ENCODE measurements around the gene ZSCAN2. TPM values are rescaled to one million over a fixed set of nuclear protein-coding genes. Genes with fewer than 3 reads are reported as not detected.

Gene ZSCAN2
- total and polyA plus RNA-seq, 10 of the 15 experiments (the other 5 are each of a cell fraction or from before 2014, with no cell fraction given) = 2.7 to 13.2 (median 8.6) TPM

DNA sequence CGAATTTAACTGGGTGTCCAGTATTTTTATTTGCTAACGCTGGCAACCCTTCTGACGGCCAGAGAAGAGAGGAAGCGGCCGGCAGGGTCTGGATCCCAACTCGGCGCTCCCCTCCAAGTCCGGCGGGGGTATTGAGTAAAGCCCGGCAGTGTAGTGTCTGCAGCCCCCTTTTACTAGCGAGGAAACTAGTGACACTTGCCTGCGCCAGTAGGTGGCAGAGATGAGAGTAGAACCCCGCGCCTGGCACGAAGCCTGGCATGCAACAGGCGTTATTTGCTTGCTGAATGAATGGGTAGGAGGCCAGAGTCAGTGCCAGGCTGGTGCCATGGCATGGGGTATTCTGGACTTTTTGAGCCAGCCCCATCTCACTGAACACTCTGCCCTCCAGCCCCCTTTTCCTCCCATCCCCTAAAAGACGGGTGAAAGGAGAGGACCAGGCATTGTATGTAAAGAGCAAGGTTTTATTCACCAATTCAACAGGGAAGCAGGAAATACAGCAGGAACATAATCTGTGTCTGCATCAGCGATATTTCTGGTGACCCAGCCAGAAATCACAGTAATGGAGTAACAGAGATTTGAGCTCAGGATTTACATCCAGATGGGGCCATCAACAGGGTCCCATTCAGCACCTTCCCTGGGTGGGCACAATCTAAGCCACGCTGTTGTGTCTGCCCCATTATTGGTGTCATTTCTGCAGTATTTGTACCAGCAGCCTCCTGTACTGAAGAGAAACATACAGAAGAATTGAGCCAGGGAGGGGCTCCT is 54.1 kb downstream of the ZSCAN2 start (continued):
- TF ChIP-seq, protein P1, sequence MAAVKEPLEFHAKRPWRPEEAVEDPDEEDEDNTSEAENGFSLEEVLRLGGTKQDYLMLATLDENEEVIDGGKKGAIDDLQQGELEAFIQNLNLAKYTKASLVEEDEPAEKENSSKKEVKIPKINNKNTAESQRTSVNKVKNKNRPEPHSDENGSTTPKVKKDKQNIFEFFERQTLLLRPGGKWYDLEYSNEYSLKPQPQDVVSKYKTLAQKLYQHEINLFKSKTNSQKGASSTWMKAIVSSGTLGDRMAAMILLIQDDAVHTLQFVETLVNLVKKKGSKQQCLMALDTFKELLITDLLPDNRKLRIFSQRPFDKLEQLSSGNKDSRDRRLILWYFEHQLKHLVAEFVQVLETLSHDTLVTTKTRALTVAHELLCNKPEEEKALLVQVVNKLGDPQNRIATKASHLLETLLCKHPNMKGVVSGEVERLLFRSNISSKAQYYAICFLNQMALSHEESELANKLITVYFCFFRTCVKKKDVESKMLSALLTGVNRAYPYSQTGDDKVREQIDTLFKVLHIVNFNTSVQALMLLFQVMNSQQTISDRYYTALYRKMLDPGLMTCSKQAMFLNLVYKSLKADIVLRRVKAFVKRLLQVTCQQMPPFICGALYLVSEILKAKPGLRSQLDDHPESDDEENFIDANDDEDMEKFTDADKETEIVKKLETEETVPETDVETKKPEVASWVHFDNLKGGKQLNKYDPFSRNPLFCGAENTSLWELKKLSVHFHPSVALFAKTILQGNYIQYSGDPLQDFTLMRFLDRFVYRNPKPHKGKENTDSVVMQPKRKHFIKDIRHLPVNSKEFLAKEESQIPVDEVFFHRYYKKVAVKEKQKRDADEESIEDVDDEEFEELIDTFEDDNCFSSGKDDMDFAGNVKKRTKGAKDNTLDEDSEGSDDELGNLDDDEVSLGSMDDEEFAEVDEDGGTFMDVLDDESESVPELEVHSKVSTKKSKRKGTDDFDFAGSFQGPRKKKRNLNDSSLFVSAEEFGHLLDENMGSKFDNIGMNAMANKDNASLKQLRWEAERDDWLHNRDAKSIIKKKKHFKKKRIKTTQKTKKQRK (IDR thresholded peaks at IDR 0.05; ENCODE audit: low read depth, low read length) = no peak
- TF ChIP-seq ASH2L (IDR thresholded peaks at IDR 0.05; ENCODE audit: borderline replicate concordance, low read depth) = no peak

DNA sequence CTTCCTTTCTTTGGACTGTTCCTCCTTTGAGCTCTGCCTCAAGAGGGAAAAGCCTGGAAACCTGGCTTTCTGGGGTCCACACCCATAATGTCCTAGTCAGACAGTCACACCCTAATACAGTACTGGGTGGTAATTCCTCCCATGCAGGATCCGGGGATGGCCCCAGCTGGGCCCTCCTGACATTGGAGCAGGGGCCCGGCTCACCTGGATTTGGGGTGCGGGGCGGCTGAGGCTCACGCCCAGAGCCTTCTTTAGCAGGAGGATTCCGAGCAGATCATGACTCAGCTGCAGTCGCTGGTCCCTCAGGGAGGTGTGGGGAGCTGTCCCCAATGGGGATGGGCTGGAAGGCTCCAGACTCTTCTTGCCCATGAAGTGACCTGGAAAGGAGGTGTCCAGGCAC is 56.2 kb downstream of the ZSCAN2 start:
- SMC1A ChIA-PET (ENCODE audit: uncharacterized antibody, unreplicated experiment) = interaction anchor here (0.6 to 1.8 kb wide), 7 partner anchors 13 to 117 kb away, joined by 3 to 6 read pairs (median 3); no protein-coding TSS in a partner anchor
- intact Hi-C loops (cut with micrococcal nuclease; ENCODE audit: unreplicated experiment) (no loop called here), in situ Hi-C loops (cut with MboI) (no loop called here)
- 85% methylated on average over 7 of the region's 7 CpGs for WGBS (ENCODE audit: insufficient coverage, insufficient replicate concordance, low lambda C conversion rate, missing lambda C conversion rate)
- RAD21 ChIA-PET (ENCODE audit: unreplicated experiment) = interaction anchor here (1.2 to 1.9 kb wide), 2 partner anchors 93 to 164 kb away, joined by 5 to 6 read pairs; no protein-coding TSS in a partner anchor
- TF ChIP-seq, protein P2, sequence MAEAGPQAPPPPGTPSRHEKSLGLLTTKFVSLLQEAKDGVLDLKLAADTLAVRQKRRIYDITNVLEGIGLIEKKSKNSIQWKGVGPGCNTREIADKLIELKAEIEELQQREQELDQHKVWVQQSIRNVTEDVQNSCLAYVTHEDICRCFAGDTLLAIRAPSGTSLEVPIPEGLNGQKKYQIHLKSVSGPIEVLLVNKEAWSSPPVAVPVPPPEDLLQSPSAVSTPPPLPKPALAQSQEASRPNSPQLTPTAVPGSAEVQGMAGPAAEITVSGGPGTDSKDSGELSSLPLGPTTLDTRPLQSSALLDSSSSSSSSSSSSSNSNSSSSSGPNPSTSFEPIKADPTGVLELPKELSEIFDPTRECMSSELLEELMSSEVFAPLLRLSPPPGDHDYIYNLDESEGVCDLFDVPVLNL (IDR thresholded peaks at IDR 0.05; ENCODE audit: low read depth, low read length) = no peak
- no peak for TF ChIP-seq SRF (IDR thresholded peaks at IDR 0.05; ENCODE audit: low read depth in 2 of 2, low read length in 2 of 2)
- no peak for TF ChIP-seq ZNF622 (IDR thresholded peaks at IDR 0.05)
- TF ChIP-seq RB1 (IDR thresholded peaks at IDR 0.05; ENCODE audit: borderline replicate concordance) = no peak
- no peak for TF ChIP-seq SPI1 (IDR thresholded peaks at IDR 0.05; ENCODE audit: borderline replicate concordance, insufficient read depth, low read depth, low read length)
- TF ChIP-seq, protein P3, sequence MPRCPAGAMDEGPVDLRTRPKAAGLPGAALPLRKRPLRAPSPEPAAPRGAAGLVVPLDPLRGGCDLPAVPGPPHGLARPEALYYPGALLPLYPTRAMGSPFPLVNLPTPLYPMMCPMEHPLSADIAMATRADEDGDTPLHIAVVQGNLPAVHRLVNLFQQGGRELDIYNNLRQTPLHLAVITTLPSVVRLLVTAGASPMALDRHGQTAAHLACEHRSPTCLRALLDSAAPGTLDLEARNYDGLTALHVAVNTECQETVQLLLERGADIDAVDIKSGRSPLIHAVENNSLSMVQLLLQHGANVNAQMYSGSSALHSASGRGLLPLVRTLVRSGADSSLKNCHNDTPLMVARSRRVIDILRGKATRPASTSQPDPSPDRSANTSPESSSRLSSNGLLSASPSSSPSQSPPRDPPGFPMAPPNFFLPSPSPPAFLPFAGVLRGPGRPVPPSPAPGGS (IDR thresholded peaks at IDR 0.05; ENCODE audit: borderline replicate concordance, insufficient read depth, low read depth, low read length, poor library complexity, severe bottlenecking) = no peak
- no peak for TF ChIP-seq IKZF2 (IDR thresholded peaks at IDR 0.05)
- TF ChIP-seq ZNF207 (IDR thresholded peaks at IDR 0.05; ENCODE audit: borderline replicate concordance) = no peak
- no peak for TF ChIP-seq PAX5 (IDR thresholded peaks at IDR 0.05; ENCODE audit: borderline replicate concordance, low read depth, low read length)
- no peak for TF ChIP-seq BHLHE40 (IDR thresholded peaks at IDR 0.05; ENCODE audit: borderline replicate concordance in 1 of 2, low read depth in 2 of 2, low read length in 1 of 2)
- TF ChIP-seq SREBF1 (IDR thresholded peaks at IDR 0.05; ENCODE audit: low read length) = no peak
- TF ChIP-seq NFXL1 (IDR thresholded peaks at IDR 0.05; ENCODE audit: borderline replicate concordance) = no peak
- Histone ChIP-seq H3K4me3 (no peak overlapping the region), H3K27me3 (replicated peaks in 1 of 2; ENCODE audit: control insufficient read depth in 2 of 2, insufficient read depth in 2 of 2, low read length in 1 of 2) (no peaks in the 10 kb centered on the region), H4K20me1 (ENCODE audit: control insufficient read depth, insufficient read depth) (no peaks in the 10 kb centered on the region), H3K27ac (ENCODE audit: control insufficient read depth, insufficient read depth) (no peak overlapping the region), H3K9me3 (replicated peaks; ENCODE audit: control insufficient read depth, insufficient read depth, low read length) (no peaks in the 10 kb centered on the region), H3K79me2 (ENCODE audit: control insufficient read depth, insufficient read depth, low read length) (peaks cover 8% of the 10 kb centered on the region), H3K36me3 (ENCODE audit: control insufficient read depth in 2 of 2, insufficient read depth in 2 of 2, low read length in 1 of 2) (peaks cover 0 to 6% of the 10 kb centered on the region in 2 experiments; a peak in 1 of 4 replicates), H3K9ac (ENCODE audit: control insufficient read depth, insufficient read depth, low read length) (no peak overlapping the region), H3K4me2 (ENCODE audit: control insufficient read depth, insufficient read depth) (no peak overlapping the region), H2AFZ (ENCODE audit: control insufficient read depth, low read depth, low read length) (no peak overlapping the region), H3K4me1 (ENCODE audit: control insufficient read depth, insufficient read depth, low read length) (peaks cover 24% of the 10 kb centered on the region)
- CTCF ChIA-PET = interaction anchor here (1.5 to 7.6 kb wide), 3 partner anchors 58 to 154 kb away, joined by 4 to 52 read pairs (median 9); partner anchors contain the start of gene ZSCAN2
- DNase-seq (ENCODE audit: low read depth, low spot score) (no peak), FAIRE-seq (no peak), ATAC-seq (no peak)
- POLR2A ChIA-PET = no interaction called here
- BruUV-seq (replicated peaks) = no TSS peak

All from GM12878 (cell line).